NCI-H2171 treated with DMSO at 0.1 percent for 48 hours (cell line): ENCODE results near the gene DLX1.
A peak's percentile ranks its signal among the peaks of the same experiment; 100 is the strongest.
"Not testable (repeated sequence)": the region's sequence is repeated elsewhere in the genome, so short reads cannot be mapped to it uniquely, and the experiment has no call there.

Experiments
- DNase-seq: peaks from one replicate; lab custom pipeline; 2025; lab: John Stamatoyannopoulos, UW

The DLX1 gene

DNA sequence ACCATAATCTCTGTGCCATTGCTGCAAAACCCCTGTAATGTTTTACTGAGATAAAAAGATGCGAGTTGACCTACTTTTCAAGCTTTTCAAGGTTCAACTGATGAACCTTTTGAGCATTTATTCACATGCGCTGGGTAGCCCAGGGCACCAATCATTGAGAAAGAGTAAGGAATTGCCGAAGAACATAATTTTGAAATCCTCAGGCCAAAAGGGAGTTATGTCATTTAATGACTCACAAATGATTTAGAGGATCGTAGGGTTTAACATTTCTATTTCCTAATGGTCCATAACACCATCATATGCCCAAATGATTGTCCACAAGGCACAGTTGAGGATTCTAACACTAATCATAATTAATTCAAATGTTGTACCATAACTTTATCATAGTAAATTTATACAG, 20.2 kb upstream of the DLX1 start:
- DNase-seq, result no peak

DNA sequence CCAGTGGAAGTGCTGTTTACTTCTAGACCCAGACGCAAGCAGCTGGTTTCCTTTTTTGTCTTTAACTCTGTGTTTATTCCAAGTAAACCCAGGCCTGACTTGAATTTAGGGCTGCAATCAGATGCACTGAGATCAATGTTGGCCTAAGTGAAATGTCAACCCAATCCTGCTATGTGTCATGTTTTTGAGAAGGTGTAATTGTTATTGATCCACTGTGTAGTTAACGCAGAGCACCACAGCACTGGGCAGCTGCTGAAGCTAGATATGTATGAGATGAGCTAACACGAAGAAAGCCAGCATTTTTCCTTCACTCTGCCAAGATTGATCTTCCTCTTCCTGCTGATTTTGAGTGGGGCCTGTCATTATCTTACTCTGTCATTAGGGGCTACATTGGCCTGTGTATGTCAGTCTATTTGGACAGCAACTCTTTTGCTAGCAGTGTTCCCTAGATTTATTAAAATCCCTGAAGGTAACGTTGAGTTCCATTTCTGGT, 18.9 kb upstream of the DLX1 start:
- no peak for DNase-seq

DNA sequence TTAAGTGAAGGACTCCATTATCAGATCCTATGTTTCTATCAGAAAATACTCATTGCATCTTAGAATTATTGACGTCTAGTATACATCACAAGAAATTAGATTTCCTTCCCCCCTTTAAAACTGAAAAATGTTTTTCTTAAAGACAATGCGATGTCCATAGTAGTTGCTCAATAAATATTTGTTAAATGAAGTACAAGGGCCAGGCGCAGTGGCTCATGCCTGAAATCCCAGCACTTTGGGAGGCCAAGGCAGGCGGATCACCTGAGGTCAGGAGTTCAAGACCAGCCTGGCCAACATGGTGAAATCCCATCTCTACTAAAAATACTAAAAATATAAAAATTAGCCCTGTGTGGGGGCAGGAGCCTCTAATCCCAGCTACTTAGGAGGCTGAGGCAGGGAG, 17.4 kb upstream of the DLX1 start:
- DNase-seq, result not testable (repeated sequence)

DNA sequence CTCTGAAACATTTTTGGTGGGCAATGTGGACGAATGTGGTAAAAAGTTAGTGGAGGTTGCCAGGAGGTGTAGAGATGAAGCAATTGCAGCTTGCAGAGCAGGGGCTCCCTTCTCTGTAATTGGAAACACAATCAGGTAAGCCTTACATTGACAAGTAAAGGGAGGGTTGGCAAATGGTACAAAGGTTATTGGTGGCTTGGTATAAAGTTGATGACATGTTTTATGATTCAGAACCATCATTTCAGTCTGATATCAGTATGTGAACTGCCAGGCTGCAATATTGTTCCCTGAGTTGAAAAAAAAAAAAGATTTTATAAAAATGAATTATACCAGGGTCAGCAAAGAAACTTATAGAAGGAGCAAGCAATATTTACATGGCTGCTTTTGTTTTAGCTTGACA, 14.4 kb upstream of the DLX1 start:
- DNase-seq, result no peak

DNA sequence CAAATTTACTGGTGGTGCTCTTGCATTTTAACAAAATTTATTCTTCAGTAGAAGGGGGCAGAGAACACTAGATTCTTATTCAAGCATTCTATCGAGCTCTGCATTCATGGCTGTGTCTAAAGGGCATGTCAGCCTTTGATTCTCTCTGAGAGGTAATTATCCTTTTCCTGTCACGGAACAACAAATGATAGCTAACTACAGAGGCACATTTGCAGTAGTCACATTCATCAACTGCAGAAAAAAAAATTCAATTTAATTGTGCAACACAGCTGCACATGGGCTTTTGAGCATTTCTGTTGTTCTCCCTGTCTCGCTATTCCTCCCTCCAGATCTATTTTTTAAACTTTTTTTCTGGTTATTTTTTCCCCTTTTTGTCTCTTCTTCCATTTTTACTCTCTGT, 13.0 kb upstream of the DLX1 start:
- DNase-seq, result no peak

DNA sequence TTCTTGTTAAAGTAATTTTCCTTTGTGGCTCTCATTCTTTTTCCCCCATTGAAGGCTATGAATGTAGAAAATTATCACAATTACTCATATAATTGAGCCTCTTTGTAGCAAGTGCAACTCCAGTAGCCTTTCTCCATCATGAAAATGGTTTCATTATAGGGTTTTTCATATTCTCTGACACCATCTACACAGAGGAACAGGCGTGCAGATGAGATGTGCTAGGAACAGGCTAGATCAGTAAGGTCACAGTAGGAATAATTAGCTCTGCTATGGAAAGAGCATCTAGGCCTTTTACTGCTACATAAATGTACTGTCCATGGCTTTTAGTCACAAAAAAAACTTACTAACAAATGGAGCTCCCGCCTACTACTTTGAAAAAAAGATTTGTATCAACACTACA, 12.6 kb upstream of the DLX1 start:
- no peak for DNase-seq

DNA sequence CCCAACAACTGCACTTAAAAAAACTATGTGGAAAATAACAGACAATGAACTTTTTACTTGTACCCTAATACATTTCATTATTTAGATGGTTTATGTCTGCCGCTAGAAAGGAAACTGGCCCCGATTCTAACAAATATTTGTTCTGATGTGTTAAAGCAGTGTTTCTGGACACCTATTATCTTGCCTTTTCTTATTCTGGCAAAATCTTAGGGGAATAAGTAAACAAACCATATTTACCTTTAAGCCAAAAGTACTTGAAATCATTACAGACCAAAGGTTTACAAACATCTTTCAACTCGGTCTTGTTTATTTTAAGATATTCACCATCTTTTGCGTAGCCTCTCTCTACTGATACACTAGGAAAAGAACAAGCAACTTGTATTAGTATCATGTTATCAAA, 11.8 kb upstream of the DLX1 start:
- DNase-seq, result no peak

DNA sequence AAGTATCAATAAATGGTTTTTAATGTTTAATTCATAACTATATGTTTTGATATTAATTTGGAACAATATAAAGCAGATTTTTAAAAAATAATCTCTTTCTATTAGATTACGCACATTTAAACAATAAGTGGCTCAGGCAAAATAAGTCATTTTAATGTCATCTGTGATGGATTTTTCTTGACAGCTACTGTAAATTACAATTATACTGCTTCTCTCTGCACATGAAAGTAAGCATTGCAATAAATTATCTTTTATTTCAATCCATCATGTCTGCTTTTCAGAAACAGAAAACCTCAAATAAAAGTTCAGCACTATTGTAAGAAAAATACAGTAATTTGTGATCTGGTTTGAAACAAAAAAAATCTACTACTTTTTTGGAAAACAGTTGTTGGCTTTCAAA, 11.1 kb upstream of the DLX1 start:
- DNase-seq, result no peak

DNA sequence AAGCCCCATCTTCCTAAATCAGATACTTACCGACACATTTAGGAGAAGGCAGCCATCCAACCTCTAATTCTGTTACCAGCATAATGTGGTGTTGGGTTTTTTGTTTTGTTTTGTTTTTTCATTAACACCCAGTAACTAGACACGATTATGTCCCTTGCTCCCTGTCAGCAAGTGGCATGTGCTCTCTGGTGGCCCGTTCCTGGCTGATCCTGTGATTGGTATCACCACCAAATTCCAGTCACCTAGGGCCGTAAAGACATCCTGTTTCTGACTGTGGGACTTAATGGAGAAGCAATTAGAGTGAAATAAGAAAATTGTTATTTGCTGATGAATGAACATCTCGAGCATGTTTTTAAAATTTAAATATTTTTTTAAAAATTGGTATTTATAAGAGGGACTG, 5.9 kb upstream of the DLX1 start:
- no peak for DNase-seq

DNA sequence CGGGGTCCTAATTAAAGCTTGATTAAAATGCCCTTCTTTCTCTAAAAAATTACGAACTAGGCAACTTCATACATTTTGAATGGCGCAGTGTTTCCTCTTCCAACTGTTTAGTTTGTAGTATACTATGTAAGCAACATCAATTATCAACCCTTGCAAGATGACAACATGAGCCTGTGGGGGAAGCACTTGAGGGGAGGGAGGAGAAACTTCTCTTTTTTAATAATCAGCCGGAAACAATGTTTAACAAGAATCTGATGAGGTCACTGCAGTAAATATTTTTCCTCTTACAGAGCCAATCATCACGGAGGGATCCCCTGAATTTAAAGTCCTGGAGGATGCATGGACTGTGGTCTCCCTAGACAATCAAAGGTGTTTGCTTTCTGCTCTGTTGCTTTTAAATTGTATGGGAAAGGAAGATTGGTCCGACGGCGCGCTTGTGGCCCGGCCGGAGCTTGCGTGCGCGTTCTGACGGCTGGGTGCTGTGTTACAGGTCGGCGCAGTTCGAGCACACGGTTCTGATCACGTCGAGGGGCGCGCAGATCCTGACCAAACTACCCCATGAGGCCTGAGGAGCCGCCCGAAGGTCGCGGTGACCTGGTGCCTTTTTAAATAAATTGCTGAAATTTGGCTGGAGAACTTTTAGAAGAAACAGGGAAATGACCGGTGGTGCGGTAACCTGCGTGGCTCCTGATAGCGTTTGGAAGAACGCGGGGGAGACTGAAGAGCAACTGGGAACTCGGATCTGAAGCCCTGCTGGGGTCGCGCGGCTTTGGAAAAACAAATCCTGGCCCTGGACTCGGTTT, 5.3 kb upstream of the DLX1 start:
- DNase-seq, result no peak

DNA sequence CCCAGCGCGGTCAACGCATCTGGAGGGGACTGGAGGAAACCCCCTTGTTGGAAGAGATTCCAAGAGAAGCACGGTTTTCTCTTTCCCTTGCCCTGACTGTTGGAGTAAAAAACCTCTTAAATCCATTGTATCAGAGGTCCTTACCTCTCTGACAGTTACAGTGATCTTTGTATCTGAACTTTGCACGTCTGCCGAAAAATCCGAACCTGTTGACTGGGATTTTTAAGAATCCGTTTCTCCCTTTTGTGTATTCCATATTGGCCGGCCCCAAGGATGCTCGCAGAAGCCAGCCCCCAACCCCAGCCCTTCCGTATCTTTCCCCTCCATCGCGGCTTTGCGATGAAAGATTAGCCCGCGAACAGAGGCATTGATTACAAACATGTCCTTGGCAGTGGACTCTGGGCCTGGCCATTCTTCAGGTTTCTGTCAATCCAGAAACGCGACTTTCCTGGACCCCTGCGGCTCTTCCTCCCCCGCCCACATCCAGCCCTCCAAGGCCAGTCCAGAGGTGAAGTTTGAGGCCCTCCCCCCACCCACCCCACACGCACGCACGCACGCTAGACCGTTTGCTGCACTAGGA, 4.6 kb upstream of the DLX1 start:
- DNase-seq, result no peak

DNA sequence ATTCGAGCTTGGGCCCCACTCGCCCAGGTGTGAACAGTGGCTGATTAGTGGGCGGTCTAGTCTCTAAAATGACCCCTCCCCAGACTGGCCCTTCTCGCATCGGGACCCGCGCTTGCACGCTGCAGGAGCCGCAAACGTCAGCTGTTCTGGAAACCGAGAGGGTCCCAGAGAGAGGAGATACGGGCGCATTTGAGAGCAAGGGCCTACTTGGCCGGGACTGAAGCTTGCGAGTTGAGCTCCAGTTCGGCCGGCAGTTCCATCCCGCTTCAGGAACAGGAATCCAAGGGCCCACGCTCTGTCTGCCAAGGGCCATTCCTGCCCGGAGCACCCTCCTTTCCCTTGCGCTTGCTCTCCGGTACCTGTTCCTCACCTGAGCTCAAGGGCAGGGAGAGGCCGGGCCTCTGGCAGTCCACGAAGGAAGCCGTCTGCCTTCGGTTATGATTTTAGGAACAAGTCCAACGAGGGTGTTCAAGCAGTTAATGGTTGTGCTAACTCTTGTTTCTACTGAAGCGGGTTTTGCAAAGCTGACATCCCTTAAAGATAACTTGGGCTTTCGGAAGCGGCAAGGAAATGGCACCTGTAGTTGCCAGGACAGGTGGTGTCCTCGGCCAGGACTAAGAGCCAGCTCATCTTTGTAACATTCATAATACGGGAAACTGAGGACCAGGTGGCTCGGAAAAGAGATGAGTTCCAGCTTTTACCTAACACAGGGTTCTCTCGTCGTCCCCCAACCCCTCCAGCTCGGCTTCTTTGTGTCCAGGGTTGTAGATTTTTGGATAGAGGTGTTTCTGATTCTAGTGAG, 3.9 kb upstream of the DLX1 start:
- DNase-seq, result no peak

DNA sequence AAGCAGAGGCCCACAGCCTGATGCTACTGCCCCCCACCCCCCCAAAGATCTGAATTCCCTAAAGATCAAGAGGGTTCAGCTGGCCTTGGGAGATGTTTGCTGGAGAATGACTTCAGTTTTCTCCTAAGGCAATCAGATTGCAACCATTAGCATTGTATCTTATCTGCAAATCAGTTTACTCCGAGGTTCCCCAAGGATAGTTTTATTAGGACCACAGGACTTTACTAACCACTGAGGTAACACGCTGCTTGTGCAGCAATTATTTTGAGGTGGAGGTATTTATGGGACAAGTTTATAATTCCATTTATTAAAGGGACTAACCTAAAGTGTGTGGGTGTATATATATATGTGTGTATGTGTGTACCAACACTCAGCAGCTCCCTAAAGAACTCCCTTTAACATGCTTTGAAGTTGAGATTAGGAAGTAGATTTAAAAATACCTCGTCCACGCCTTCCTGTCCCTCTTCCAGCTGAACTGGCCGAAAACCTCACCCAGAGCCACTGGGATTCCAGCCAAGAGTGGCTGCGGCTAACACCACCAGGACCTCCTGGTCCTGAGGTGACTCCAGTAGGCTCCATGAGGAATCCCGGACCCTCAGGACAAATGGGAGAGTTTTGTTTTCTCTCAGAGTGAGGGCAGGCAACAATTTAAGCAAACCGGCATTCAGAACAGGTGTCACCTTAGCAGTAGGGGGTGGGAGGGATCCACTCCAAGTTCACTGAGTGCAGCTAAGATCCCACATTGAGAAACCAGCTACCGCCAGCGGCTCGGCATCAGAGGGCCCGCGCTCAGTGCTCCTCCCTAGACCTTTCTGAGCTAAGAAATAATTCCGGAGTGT, 3.0 kb upstream of the DLX1 start:
- DNase-seq, result no peak

DNA sequence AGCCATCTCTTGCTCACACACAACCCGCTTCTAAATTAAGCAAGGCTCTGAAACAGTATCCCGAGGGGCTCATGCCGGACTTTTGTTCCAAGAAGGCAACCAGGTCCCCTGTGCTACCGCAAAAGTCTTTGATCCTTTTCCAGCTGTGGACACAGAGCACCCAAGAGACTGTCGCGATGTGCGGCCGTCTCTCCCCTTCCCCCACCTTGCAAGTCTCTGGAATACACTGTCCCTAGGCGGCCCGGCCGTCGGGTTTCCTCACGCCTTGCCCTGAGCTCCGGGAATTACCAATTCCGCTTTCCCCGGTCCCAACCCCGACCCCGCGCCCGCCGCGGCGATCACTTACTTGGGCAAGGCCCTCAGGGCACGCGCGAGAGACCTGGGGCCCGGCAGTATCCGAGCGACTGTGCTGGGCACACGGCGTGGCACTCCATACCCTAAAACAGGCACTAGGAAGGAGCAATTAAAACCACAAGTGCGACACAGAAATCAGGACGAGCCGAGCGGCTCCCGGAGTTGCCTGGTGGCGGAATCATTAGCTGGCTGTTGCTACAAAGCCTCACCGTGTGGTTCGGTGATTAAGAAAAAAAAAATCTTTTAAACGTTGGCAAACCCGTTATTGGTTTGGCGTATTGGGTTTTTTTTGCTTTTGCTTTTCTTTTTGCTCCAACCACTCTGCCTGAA, 2.2 kb upstream of the DLX1 start:
- DNase-seq, result no peak

DNA sequence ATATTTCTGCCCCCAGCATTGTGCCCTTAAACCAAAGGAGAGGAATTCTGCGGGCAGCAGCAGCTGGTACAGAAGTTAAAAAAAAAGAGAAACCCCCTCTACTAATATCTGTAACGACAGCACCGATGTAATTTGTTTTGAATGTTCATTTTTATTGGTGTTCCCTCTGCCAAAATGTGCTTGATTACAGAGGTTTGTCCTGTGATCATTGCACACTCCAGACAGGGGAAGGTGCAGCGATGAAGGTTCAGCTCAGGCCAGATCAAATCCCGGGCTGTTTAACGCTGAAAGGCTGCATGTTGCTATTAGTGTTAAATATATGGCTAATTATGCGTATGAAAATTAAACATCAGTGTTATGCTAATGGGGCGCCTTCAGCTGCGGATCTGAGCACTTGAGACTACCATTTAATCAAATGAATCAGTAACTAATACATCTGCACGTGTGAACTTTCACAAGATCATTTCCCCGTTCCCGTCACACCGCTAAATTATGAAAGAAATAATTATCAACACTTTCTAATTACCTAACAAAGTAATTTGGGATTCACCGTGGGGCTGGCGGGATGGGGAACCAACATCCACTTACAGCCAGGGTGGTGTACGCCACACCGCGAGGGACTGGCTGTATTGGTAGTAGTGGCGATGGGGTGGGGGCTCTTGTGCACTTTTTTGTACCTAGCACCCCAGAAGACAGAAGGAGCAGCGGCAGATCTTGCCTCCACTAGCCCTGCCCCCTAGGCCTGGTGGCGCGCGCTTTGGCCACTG, 1.5 kb upstream of the DLX1 start:
- no peak for DNase-seq

DNA sequence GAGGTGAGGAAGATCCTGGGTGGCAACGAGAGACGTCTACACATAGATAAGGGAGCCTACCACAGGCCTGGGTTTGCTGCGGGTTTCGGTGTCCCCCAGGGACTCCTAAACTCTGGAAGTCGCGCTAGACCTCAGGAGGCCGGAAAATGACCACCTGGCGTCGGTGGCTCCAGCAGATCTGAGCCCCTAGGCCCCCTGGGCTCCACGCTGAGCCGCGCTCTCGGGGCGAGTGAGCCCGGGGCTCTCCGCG, 987 bp upstream of the DLX1 start:
- DNase-seq, result peak; percentile 68

DNA sequence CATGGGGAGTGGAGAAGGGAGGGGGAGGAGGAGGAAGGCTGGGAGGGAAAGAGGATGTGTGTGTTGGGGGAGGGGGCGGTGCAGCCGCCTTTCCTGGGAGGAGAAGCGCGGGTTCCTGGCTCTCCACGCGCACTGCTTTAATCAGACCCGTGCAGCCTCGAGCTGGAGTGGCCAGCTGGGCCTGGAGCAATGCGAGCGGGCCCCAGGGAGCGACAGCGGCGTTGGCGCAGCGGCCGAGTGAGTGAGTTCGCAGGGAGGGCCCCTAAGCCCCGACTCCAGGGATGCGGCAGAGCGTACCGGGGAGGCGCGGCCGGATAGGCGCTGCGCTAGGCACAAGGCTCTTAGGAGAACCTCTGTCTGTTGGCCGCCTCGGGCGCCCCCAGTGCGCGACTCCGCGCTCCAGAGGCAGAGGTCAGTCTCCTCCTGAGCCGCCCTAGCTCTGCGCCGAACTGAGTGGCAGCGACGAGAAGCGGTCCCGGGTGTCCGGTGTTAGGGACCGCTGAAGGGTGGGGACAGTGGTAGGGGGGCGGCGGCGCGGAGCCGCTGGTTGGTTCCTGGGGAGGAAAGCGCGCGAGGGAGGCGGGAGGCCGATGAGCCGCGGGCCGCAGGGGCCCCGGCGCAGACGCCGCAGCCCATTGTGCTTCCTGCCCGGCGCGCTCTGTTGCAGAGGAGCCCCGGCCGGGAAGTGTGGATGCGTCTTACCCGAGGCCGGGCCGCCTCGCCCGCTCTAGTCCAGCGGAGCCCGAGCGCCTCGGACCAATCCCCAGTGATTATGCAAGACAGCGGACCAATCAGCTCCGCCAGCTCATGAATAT, 455 bp upstream of the DLX1 start:
- peak; percentile 90 for DNase-seq

DNA sequence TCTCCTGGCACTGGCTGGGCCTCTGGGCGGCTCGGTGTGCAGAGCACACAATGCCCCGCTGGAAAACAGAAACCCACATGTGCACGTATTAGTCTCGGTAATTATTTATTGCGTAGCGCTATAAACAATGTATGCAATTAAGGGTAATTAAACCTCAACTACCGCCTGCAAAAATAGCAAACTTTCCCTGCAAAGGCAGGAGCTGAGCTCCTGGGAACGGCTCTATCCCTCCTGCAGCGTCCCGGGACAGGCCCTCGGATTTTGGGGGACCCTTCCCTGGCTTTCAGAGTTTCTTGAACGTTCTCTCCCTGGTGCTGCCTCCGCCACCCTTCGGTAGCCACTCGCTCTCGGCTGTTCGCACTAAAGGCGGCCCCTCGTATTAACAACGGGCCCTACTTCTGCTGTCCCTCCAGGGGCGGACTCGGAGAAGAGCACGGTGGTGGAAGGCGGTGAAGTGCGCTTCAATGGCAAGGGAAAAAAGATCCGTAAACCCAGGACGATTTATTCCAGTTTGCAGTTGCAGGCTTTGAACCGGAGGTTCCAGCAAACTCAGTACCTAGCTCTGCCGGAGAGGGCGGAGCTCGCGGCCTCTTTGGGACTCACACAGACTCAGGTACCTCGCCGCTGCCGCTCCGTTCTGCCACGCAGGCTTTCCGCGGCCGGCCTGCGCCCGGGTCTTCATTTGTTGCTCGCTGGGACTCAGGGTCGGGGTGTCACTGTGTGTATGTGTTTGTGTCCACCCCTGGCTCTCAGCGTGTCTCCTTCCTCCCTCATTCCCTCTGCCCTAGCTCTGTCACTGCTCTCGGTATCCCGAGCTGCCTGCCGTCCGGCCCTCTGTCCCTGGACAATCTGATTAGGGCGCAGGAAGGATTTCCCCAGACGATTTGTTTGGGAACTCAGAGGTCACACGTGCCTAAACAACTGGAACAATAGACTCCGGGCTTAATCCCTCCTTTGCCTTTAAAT, 1.2 kb downstream of the DLX1 start:
- DNase-seq, result peak; percentile 29

DNA sequence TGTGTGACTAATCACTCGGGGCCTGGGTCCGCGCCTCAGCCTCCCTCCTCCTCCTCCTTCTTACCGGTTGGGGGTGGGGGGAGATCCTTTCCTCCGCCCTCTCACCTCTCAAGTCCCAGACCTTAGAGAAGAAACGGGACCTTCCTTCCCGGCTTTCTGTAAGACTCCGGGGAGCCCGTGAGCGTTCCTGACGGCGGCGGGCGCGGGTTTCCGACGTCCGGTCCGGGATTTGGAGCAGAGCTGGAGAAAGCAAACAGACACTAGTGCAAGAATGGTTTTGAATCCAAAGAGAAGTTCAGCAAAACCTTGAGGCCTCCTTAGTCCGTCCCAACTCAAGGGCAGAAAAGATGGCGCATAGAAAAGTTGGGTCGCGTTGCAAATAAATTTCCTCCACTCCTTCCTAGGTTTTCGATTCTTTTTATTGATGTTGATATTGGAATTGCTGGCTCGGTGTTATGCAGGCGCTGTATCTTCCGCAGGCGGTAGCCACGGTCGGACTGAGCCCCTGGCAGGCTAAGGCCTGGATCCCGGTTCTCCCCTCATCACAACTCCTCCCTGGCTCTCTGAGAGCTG, 2.0 kb downstream of the DLX1 start:
- DNase-seq, result no peak
